Thyroid gland (tissue), 4 donors: Measurements from ENCODE around the gene GRIN2C. TPM values are rescaled to one million over a fixed set of nuclear protein-coding genes. Genes with fewer than 3 reads are reported as not detected.
A peak's percentile ranks its signal among the peaks of the same experiment; 100 is the strongest.

Experiments
- DNase-seq, 2 donors: peaks; one replicate each; pipeline ENCODE4 v3.0.0-alpha.2; 2019
- H3K27ac ChIP-seq, 3 donors: fragments of 200-600 bp; sonication (generic); 1 replicate in 2 of 3; 2 replicates in 1 of 3; pipeline ENCODE4 v1.5.1; 2016 to 2019; ENCODE audit warnings: mild to moderate bottlenecking in 1 of 3, moderate library complexity in 1 of 3
- H3K27me3 ChIP-seq: fragments of 200-600 bp; sonication (generic); one replicate; pipeline ENCODE4 v1.5.1; 2019
- H3K36me3 ChIP-seq, 2 donors: fragments of 200-600 bp; sonication (generic); one replicate each; pipeline ENCODE4 v1.5.1; 2016 to 2019
- H3K4me1 ChIP-seq, 2 donors: fragments of 200-600 bp; sonication (generic); one replicate each; pipeline ENCODE4 v1.5.1; 2017 to 2019
- H3K4me3 ChIP-seq, 3 donors: fragments of 200-600 bp; sonication (generic); replicated peaks in 1 of 3; 1 replicate in 2 of 3; 2 replicates in 1 of 3; pipeline ENCODE4 v1.5.1; 2016; ENCODE audit warnings: mild to moderate bottlenecking in 1 of 3
- H3K9me3 ChIP-seq: fragments of 200-600 bp; sonication (generic); one replicate; pipeline ENCODE4 v1.5.1; 2017
- CTCF ChIP-seq, 6 experiments: fragments of 200-600 bp in 3 of 6; fragments of 450-650 bp in 3 of 6; sonication (generic) in 3 of 6; IDR thresholded peaks; one replicate each; pipeline ENCODE4 v1.5.1; 2016 to 2019; ENCODE audit warnings: antibody characterized with exemption in 6 of 6, mild to moderate bottlenecking in 2 of 6, inconsistent platforms in 1 of 6, moderate library complexity in 1 of 6
- POLR2A ChIP-seq, 2 donors: fragments of 450-650 bp; IDR thresholded peaks; one replicate each; pipeline ENCODE4 v1.6.1; 2017; ENCODE audit warnings: antibody characterized with exemption in 2 of 2, mild to moderate bottlenecking in 2 of 2, moderate library complexity in 1 of 2
- WGBS, 2 donors: methylation state at CpG; one replicate each; pipeline ENCODE4 v1.1.5; 2017; 5-methylcytosine and 5-hydroxymethylcytosine counted together
- intact Hi-C: fragments of 100-400 bp; cut with DNase I; formaldehyde crosslinking; loops from one replicate; pipeline ENCODE4 v1.15.1; 2023
- total RNA-seq, 4 donors: library from RNA; depleted of rRNA; stranded (reverse); fragments of >200 nt; gene quantifications; one replicate each; pipeline ENCODE4 v1.2.3, GENCODE V29; 2016

The GRIN2C gene
- total RNA-seq, 4 donors from 2014 or later = 63.4 to 120 (median 94.0) TPM

DNA sequence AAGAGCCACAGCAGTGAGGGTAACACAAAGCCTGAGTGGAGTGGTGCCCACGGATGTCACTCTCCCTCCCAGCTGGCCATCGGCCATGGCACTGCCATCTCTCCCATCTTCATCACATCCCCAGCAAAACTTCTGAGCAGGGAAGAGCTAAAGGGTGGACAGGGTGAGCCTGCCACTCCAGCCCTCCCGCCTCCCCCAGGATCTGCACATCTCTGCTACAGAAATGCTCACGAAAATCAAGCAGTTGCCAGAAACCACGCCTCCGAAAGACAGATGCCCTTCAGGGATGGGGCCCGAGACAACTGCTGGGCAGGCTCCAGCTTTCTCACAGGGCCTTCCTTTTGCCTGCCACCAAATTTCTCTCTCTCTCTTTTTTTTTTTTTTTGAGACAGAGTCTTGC, 3.6 kb downstream of the GRIN2C start:
- Histone ChIP-seq H3K27me3 (peaks cover 3% of the 10 kb centered on the region), H3K36me3 (no peaks in the 10 kb centered on the region), H3K4me3 (no peak overlapping the region), H3K4me1 (peaks cover 25 to 49% of the 10 kb centered on the region in 2 donors), H3K9me3 (no peaks in the 10 kb centered on the region), H3K27ac (no peak overlapping the region)
- TF ChIP-seq CTCF (IDR thresholded peaks at IDR 0.05) = no peak
- TF ChIP-seq POLR2A (IDR thresholded peaks at IDR 0.05) = no peak
- intact Hi-C loops = no loop called here
- whole genome bisulfite sequencing, 2 donors = 83 to 85% methylated on average over 6 to 7 of the region's 7 CpGs
- no peak for DNase-seq

DNA sequence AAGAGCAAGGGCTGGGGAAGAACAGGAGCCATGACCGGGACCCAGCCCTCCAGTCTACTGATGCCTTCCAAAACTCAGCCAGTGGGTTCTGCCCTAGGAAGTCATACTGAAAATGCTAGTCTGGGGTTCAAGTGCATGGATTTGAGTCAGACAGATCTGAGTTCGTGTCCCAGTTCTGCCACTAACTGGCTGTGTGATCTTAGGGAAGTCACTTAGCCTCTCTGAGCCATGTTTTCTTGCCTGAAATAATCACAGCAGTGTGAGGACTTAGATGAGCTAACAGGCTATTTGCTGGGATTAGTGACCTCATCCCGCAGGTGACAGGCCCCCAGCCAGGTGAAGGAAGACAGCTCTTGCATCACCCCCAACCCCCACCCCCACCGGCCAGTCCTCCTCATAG, 4.4 kb downstream of the GRIN2C start:
- Histone ChIP-seq H3K36me3 (no peaks in the 10 kb centered on the region), H3K27ac (no peak overlapping the region), H3K27me3 (peaks cover 2% of the 10 kb centered on the region), H3K9me3 (no peaks in the 10 kb centered on the region), H3K4me3 (no peak overlapping the region), H3K4me1 (peaks cover 18 to 42% of the 10 kb centered on the region in 2 donors)
- no peak for TF ChIP-seq CTCF (IDR thresholded peaks at IDR 0.05)
- TF ChIP-seq POLR2A (IDR thresholded peaks at IDR 0.05) = no peak
- 80 to 97% methylated on average over 4 of the region's 4 CpGs for WGBS, 2 donors
- DNase-seq = no peak
- intact Hi-C loops = no loop called here

DNA sequence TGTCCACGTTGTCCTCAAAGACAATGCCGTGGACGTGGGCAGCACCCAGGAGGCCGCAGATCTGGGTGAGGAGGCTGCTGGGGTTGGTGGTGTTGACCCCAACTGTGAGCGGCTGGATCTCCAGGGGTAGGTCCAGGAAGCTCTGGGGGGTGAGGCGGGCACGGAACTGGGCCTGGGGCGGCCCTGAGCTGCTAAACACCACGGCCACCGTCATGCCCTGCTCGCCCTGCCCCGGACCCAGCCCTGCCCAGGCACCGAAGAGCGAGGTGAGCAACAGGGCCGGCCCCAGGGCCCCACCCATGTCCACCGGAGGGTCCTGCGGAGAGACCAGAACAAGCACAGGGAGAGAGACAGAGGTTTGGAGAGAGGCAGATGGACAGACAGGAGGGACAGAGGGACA, 4.9 kb downstream of the GRIN2C start:
- H3K27ac ChIP-seq = no peak overlapping the region
- no peak overlapping the region for H3K4me3 ChIP-seq
- no peaks in the 10 kb centered on the region for H3K36me3 ChIP-seq
- H3K4me1 ChIP-seq = peaks cover 14 to 40% of the 10 kb centered on the region in 2 donors
- no peak for DNase-seq
- WGBS, 2 donors = 93 to 97% methylated on average over 15 of the region's 17 CpGs
- no peaks in the 10 kb centered on the region for H3K27me3 ChIP-seq
- TF ChIP-seq CTCF (IDR thresholded peaks at IDR 0.05) (no peak), POLR2A (IDR thresholded peaks at IDR 0.05) (no peak)
- intact Hi-C loops = no loop called here
- H3K9me3 ChIP-seq = no peaks in the 10 kb centered on the region

DNA sequence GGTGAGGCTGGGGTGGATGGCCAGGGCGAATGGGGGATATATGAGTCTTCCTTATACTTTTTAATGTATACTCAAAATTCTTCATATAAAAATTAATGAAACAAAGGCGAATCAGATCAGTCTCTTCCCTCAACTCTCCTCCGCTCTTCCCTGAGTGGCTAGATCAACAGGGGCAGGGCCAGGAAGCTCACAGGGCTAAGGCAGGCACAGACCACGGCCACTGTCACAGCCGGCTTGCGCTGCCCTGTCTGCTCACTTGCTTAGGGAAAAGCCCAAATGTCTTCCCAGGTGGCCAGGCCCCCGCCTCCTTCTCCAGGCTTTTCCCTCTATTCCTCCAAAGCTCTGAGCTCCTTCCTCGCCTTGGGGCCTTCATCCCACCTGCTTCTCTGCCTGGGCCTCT, 6.0 kb downstream of the GRIN2C start:
- intact Hi-C loops = no loop called here
- whole genome bisulfite sequencing, 2 donors = 87 to 90% methylated on average over 8 of the region's 8 CpGs

DNA sequence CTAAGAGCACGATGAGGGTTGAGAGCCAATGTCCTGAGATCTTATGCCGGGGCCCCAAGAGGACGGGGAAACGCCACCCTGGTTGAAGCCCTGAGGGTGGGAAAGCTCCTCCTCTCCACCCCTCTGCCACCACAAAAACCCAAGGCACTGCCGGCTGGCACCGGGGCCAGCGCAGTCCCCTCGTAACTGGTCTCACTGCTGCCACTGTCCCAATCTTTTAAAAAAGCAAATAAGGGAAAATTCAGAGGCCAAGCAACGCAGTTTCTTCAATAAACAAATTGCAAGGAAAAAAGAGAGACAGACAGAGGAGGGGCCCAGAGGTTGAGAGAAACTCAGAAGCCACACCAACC, 6.7 kb downstream of the GRIN2C start:
- WGBS, 2 donors = 24 to 39% methylated on average over 6 to 9 of the region's 9 CpGs
- no peaks in the 10 kb centered on the region for H3K36me3 ChIP-seq
- H3K4me3 ChIP-seq = no peak overlapping the region
- H3K27ac ChIP-seq = peak overlapping the region in 1 of 3 donors; percentile 8
- intact Hi-C loops = no loop called here
- H3K9me3 ChIP-seq = no peaks in the 10 kb centered on the region
- H3K27me3 ChIP-seq = no peaks in the 10 kb centered on the region
- H3K4me1 ChIP-seq = peaks cover 10 to 38% of the 10 kb centered on the region in 2 donors
- DNase-seq = no peak
- TF ChIP-seq CTCF (IDR thresholded peaks at IDR 0.05) (no peak), POLR2A (IDR thresholded peaks at IDR 0.05) (no peak)

More for the DNA sequence above, 6.0 kb downstream of the GRIN2C start:
- H3K36me3 ChIP-seq = no peaks in the 10 kb centered on the region
- H3K9me3 ChIP-seq = no peaks in the 10 kb centered on the region
- no peaks in the 10 kb centered on the region for H3K27me3 ChIP-seq
- no peak for DNase-seq
- TF ChIP-seq CTCF (IDR thresholded peaks at IDR 0.05) (no peak), POLR2A (IDR thresholded peaks at IDR 0.05) (no peak)
- H3K27ac ChIP-seq = no peak overlapping the region
- H3K4me3 ChIP-seq = no peak overlapping the region
- peaks cover 12 to 42% of the 10 kb centered on the region in 2 donors for H3K4me1 ChIP-seq
